GM12875 (cell line): Measurements from ENCODE around the gene SHBG.
A peak's percentile ranks its signal among the peaks of the same experiment; 100 is the strongest.
"Not testable (repeated sequence)": the region's sequence is repeated elsewhere in the genome, so short reads cannot be mapped to it uniquely, and the experiment has no call there.

ENCODE experiments used
- H3K4me3 ChIP-seq: one replicate; pipeline ENCODE4 v1.5.1; 2011; ENCODE audit warnings: low read depth, low read length, control low read depth
- TF ChIP-seq, protein P1 (sequence below): IDR thresholded peaks from 2 replicates; pipeline ENCODE4 v1.5.1; 2011; ENCODE audit warnings: low read depth, mild to moderate bottlenecking, control low read depth, inconsistent platforms, low read length, moderate library complexity, borderline replicate concordance; ENCODE audit not compliant: insufficient read depth

Gene SHBG

DNA sequence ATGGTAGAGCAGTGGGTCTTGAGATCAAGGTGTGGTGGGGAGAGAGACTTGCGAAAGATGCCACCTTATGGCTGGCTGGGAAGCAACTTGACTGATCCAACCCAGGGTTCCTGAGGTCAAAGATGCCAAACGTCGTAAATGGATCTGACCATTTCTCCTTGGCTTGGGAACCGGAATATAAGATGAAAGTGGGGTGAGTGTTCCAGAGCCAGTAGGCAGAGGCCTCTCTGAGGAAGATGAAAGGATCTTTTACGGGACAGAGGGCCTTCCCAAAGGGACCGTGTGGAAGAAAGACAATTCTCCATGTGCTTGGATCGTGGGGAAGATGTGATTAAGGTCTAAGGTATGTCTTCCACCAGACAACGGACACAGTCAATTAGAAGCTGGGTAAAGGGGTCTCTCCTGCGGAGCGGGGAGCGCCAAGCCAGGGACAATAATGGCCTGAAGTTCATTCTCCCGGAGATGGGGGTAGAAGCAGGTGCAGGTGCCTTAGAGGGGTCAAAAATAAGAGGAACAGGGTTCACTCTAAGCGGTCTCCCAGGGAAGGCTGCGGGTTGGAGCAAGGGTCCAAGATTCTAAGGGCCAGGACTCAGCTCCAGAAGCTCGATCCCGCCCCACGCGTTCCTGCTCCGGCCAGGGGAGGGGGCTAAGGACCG lies 16.0 kb upstream of the SHBG start:
- H3K4me3 ChIP-seq: peak overlapping the region; percentile 89
- TF ChIP-seq, protein P1, sequence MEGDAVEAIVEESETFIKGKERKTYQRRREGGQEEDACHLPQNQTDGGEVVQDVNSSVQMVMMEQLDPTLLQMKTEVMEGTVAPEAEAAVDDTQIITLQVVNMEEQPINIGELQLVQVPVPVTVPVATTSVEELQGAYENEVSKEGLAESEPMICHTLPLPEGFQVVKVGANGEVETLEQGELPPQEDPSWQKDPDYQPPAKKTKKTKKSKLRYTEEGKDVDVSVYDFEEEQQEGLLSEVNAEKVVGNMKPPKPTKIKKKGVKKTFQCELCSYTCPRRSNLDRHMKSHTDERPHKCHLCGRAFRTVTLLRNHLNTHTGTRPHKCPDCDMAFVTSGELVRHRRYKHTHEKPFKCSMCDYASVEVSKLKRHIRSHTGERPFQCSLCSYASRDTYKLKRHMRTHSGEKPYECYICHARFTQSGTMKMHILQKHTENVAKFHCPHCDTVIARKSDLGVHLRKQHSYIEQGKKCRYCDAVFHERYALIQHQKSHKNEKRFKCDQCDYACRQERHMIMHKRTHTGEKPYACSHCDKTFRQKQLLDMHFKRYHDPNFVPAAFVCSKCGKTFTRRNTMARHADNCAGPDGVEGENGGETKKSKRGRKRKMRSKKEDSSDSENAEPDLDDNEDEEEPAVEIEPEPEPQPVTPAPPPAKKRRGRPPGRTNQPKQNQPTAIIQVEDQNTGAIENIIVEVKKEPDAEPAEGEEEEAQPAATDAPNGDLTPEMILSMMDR: no peak

DNA sequence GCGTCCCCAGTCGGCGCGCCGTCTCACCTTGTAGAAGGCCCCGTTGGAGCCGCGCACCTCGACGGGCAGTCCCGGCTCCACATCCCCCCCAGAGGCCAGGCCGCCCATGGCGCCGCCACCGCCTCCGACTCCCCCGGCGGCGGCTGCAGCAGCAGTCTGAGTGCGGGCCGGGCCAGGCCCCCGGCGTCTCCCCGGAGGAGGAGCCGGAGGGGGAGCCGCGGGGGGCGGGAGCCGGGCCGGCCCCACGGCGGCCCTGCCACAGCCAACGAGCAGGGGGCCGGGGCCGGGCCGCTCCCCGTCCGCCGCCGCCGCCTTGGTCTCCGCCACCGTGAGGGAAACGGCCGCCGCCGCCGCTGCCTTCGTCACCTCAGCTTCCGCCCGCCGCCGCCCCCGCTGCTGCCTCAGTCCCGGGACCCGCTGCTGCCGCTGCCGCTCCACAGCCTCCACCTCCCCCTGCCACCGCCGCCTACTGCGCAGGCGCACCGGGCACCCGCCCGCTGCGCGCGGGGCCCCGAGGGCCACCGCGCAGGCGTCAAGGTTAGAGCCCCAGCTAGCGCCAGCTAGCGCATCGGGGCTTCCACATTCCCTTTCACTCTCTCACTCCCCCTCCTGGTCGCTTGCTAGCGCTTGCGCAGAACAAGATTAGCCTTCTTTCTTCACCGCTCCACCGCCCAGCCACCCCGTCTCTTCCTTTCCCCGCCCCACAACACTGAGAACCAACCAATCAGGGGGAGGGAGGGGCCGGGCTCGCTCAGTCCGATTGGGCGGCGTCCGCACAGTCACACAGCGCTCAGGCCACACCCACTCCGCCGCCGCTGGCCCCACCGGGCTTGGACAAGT lies 15.3 kb upstream of the SHBG start, which contains the start of gene FXR2:
TSS of gene FXR2 (minus strand) at position 473 of the 840 bp plus-strand sequence. CDS start at position 108, 365 bp downstream.
- peak within 1 kb of the TSS; percentile 89 for H3K4me3 ChIP-seq
- TF ChIP-seq, protein P1: peak; percentile 80

DNA sequence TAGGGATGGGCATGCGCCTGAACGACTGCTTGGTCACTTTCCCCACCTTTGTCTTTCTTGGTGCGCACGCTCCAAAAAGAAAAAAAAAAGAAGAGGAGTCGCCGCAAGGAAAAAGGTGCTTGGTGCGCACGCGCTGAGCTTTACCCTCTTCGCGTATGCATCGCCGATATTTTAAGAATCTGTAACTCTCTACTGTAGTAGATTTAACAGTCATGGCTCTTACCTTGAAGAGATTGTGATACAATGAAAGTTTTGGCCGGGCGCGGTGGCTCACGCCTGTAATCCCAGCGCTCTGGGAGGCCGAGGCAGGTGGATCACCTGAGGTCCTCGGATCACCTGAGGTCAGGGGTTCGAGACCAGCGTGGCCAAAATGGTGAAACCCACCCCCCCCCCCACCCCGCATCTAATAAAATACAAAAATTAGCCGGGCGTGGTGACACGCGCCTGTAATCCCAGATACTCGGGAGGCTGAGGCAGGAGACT lies 14.6 kb upstream of the SHBG start:
- TF ChIP-seq, protein P1: no peak
- H3K4me3 ChIP-seq: peak overlapping the region; percentile 39

DNA sequence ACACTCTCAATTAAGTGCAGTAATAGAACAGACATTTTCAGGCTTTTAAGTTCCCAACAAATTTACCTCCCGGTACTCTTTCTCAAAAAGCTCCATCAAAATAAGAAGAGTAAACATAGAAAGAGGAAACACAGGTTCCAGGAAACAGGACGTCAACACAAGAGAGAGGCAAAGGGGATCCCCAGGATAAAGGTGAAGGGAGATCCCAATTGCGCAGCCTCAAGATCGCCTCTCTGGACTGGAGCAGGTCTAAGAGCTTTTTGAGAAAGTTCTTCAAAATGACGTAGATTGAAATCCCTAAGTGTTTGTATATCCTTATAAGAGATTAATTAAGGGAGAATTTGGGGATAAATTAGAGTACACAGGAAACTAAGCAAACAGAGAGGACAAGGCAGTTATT lies 11.3 kb upstream of the SHBG start:
- no peak overlapping the region for H3K4me3 ChIP-seq

DNA sequence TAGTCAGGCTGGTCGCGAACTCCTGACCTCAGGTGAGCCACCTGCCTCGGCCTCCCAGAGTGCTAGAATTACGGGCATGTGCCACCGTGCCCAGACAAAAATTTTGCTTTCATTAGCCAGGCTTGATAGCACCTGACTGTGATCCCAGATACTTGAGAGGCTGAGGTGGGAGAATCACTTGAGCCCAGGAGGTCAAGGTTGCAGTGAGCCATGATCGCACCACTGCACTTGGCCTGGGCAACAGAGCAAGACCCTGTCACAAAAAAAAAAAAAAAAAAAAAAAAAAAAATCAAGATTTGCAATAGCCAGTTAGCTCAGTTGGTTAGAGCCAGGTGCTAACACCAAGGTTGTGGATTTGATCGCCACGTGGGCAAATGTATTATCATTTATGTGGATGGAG lies 9.1 kb upstream of the SHBG start:
- H3K4me3 ChIP-seq: no peak overlapping the region
- TF ChIP-seq, protein P1: no peak

More for the DNA sequence above, 11.3 kb upstream of the SHBG start:
- TF ChIP-seq, protein P1: no peak

DNA sequence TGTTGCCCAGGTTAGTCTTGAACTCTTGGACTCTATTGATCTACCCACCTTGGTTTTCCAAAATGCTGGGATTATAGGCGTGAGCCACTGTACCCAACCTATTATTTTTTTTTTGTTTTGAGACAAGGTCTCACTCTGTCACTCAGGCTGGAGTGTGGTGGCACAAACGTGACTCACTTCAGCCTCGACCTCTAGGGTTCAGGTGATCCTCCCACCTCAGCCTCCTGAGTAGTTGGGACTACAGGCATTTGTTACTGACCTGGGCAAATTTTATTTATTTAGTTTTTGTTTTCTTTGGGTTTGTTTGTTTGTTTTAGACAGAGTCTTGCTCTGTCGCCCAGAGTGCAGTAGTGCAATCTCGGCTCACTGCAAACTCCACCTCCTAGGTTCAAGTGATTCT lies 6.3 kb upstream of the SHBG start:
- no peak overlapping the region for H3K4me3 ChIP-seq
- TF ChIP-seq, protein P1: no peak

DNA sequence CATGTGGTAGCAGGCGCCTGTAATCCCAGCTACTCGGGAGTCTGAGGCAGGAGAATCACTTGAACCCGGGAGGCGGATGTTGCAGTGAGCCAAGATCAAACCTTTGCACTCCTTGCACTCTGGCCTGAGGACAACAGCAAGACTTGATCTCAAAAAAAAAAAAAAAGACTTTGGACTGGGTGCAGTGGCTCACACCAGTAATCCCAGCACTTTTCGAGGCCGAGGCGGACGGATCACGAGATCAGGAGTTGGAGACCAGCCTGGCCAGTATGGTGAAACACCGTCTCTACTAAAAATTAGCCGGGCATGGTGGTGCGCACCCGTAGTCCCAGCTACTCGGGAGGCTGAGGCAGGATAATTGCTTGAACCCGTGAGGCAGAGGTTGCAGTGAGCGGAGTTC lies 4.2 kb upstream of the SHBG start:
- H3K4me3 ChIP-seq: not testable (repeated sequence)
